ENCODE measurements around the gene CSNK2A2. TPM values are rescaled to one million over a fixed set of nuclear protein-coding genes. Genes with fewer than 3 reads are reported as not detected.

The CSNK2A2 gene
- total RNA-seq: 35.3 and 49.3 TPM in 2 replicates

DNA sequence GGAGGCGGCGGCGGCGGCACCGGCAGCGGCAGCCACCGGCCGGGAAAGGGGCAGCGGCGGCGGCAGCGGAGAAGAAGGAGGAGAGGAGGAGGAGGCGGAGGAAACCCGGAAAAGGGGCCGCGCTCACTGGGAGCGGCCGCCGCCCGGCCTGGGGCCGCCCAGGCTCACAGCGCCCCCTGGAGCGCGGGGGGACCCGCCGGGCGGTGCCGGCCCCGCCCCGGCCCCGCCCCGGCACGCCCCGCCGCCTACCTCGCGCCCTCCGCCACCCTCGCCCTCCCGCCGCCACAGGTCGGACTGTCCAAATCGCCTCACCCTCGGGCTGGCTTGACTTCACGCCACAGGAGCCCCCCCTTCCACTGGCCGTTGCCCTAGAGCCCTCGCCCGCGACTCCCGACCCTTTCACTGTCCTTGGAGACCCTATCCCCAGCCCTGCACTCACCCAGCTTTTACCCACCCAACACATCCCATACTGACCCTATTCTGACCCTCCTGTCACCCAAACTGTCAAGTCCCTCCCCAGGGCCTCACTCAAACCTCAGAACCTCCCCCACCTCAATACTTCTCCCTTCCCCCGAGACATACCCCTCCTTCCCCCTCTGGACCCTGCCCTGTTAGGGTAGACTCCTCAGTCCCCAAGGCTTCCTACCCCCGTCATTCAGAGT lies at the start of gene CSNK2A2:
Gene CSNK2A2, minus strand, starts transcription at position 85 of the 662 bp plus-strand sequence. CDS start 370 bp downstream, outside the sequence.

DNA sequence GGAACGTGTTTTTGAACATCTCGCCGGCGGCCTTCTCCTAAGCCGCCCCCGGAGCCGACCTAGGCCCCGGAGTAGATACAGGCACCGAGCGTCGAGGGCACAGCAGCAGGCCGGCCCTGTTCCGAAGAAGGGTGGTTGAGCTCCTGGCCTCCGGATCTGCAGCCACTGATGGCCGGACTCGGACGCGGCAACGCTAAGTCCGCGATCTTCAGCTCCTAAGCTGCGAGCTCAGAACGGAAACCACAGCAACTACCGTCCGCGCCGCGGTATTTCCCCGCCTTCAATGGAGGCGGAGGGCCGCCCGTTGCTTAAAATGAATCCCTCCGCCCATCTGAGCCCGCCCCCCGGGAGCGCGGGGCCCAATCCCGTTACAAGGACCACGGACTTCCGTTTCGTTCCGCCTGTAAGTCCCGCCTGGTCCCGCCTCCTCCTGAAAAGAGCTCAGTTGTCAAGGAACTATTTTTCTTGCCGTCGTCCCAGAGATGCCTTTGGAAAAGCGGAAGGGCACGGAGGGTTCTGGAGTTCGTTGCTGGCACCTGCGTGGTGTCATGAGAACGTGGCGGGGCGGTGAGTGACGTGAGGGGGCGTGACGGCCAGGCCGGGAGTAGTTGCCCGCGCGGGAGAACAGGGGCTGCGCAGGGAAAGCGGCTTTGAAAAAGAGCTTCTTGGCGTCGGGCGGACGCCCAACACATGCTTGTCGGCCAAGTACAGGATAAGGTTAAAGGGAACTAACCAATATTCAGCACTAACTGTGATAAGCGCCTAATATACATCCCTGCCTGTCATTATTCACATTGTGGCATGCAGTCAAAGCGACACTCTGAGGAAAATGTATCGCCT lies 68.6 kb downstream of the CSNK2A2 start, which contains the start of gene CFAP20:
Gene CFAP20, minus strand, starts transcription at position 285 of the 840 bp plus-strand sequence. Its CDS starts 266 bp downstream, at position 19.

Other genes starting within 250 kb of the CSNK2A2 start
- gene CNGB1, start 227.0 kb downstream of the CSNK2A2 start, total RNA-seq: not detected in 2 replicates
- 3.9 and 6.2 TPM in 2 replicates for gene ZNF319, start 197.4 kb downstream of the CSNK2A2 start, total RNA-seq
- gene USB1, start 196.7 kb downstream of the CSNK2A2 start, total RNA-seq: 65.6 and 136 TPM in 2 replicates
- gene MMP15, start 172.4 kb downstream of the CSNK2A2 start, total RNA-seq: 10.1 and 14.8 TPM in 2 replicates
- 35.7 and 44.2 TPM in 2 replicates for gene CFAP20, start 68.7 kb downstream of the CSNK2A2 start, total RNA-seq
- gene PRSS54, start 96.9 kb upstream of the CSNK2A2 start, total RNA-seq: not detected in 2 replicates
- gene GINS3, start 194.4 kb upstream of the CSNK2A2 start, total RNA-seq: 0.89 and 3.1 TPM in 2 replicates